ENCODE data around the gene PCDHGA5.
"Not testable (repeated sequence)": the region's sequence is repeated elsewhere in the genome, so short reads cannot be mapped to it uniquely, and the experiment has no call there.

- TF ChIP-seq CTCF (optimal IDR thresholded peaks at IDR 0.05 in 1 of 3, IDR thresholded peaks at IDR 0.05 in 1 of 3, conservative IDR thresholded peaks at IDR 0.05 in 1 of 3; ENCODE audit: extremely low read depth in 1 of 3, insufficient read depth in 2 of 3, low read length in 3 of 3); EZH2 (IDR thresholded peaks at IDR 0.05; ENCODE audit: low read length): not testable (repeated sequence)
These were observed 30.6 kb downstream of the PCDHGA5 start for GRCh38 chr5:141394401-141395187.

Data from keratinocyte (primary cell).